Germinal center (tissue), 1 donor: ENCODE results near the gene CHCHD5.
"Not testable (repeated sequence)": the region's sequence is repeated elsewhere in the genome, so short reads cannot be mapped to it uniquely, and the experiment has no call there.

ENCODE experiments used
- DNase-seq: peaks from one replicate; pipeline ENCODE4 v3.0.0; 2012; ENCODE audit warnings: mixed read lengths, low spot score

The CHCHD5 gene, protein sequence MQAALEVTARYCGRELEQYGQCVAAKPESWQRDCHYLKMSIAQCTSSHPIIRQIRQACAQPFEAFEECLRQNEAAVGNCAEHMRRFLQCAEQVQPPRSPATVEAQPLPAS

GRCh38 chr2:112584134-112584890 is at the start of gene CHCHD5:
Gene CHCHD5 (plus strand): TSS chr2:112584609. CDS start chr2:112584648, 39 bp downstream.
- peak; percentile 91 for DNase-seq

DNA sequence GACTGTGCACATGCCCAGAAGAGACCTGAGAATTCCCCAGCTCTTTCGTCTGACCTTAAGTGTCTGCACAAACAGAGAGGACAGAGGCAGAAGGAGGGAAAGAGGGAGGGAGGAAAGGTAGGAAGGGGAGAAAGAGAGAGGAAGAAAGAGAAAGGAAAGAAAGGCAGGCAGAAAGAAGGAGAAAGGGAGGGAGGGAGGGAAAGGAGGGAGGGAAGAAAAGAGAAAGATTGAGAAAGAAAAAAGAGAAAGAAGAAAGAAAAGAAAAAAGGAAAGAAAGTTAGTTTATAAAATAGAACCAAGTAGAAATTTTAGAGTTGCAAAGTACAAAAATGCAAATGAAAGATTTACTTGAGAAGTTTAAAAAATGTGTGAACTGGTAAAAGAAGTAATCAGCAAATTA is 49.6 kb upstream of the CHCHD5 start:
- no peak for DNase-seq

DNA sequence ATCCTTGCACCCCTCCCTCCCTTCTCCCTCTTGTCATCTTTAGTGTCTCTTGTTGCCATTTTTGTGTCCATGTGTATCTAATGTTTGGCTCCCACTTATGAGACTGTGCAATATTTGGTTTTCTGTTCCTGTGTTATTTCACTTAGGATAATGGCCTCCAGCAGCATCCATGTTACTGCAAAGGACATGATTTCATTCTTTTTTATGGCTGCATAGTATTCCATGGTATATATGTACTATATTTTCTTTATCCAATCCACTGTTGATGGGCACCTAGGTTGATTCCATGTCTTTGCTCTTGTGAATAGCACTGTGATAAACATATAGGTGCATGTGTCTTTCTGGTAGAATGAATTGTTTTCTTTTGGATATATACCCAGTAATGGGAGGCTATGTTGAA is 47.7 kb upstream of the CHCHD5 start:
- DNase-seq = not testable (repeated sequence)

DNA sequence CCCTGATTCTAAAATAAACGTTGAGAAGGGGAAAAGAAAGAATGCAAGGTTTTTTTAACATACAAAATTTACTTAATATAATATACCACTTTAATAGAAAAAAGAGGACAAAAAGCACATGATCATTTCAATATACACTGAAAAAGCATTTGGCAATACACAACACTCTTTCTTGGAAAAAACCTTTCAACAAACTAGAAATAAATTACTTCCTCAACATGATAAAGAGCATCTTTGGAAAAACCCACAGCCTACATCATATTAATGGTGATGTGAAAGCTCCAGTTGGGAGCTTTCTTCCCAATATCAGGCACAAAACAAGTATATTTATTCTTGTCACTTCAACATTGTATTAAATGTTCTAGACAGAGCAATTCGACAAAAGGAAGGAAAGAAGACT is 45.1 kb upstream of the CHCHD5 start:
- DNase-seq = no peak

- DNase-seq = no peak
These were observed 43.5 kb upstream of the CHCHD5 start for GRCh38 chr2:112540906-112541305.

DNA sequence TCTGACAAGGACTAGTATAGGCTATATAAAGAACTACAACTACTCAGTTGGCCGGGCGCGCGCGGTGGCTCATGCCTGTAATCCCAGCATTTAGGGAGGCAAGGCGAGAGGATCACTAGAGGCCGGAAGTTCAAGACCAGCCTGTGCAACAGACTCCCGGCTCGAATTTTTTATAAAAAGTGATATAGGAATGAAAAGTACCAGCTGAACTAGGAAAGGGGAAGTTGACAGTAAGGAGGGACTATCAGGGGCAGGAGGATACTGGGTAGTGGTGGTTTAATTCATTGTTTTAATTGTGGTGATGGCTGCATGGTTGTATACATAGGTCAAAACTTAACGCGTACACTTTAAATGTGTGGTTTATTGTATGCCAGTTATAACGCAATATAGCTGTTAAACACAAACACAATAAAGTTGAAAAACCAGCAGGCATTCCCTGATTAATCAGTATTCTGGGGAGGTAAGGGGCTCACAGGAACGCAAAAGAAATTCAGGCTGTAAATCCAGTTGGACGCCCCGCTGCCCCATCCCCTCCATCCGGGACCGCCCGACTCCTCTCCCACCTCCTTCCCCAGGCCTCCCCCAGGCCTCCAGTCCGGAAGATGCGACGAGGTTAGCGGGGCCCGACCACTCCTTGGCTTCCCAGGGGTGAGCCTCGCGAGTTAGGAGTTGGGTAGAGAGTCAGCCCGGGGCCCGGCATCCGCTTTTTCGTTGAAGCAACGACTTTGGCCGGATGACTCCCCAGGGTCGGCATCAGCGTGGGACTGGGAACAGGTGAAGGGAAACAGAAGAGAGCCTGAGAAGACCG is 42.9 kb upstream of the CHCHD5 start:
- DNase-seq = peak; percentile 70

DNA sequence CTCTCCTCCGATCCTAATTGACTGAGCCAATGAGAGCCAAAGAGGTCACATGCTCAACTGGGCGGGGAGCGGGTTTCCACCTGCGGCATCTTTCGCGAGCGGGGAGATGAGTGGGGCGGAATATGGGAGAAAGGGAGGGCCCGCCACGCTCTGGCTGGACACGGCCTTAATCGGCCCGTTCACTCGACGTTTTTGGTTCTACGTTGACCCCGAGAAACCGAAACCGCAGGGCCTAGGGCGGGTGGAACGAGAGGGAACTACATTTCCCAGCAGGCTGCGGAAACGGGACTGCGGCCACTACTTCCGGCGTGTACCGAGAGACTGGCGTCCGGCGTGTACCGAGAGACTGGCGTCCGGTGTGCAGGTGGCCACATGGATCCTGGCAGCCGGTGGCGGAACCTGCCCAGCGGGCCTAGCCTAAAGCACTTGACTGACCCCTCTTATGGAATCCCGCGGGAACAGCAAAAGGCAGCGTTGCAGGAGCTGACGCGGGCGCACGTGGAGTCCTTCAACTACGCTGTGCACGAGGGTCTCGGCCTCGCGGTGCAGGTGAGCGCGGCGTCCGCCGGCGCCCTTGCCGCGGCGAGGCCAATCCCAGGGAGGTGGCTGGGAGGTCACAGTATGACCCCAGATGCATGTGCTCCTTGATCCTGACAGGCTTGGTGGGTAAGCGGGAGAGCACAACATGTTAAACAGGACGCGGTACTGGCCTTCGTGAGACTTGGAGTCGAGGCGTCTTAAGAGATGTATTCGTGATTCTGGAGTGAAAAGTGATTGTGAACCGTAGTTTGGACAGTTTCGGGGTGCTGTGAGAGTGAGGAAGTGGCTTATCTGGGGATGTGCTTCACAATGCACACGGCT is 42.1 kb upstream of the CHCHD5 start, which contains the start of gene POLR1B:
Gene POLR1B, plus strand, starts transcription at position 343 of the 861 bp plus-strand sequence. Its CDS starts 30 bp downstream, at position 373.
- peak; percentile 88 for DNase-seq

- peak; percentile 12 for DNase-seq
These were observed 41.3 kb upstream of the CHCHD5 start for GRCh38 chr2:112542984-112543661.

- DNase-seq = no peak
These were observed 37.1 kb upstream of the CHCHD5 start for GRCh38 chr2:112547333-112547732.

DNA sequence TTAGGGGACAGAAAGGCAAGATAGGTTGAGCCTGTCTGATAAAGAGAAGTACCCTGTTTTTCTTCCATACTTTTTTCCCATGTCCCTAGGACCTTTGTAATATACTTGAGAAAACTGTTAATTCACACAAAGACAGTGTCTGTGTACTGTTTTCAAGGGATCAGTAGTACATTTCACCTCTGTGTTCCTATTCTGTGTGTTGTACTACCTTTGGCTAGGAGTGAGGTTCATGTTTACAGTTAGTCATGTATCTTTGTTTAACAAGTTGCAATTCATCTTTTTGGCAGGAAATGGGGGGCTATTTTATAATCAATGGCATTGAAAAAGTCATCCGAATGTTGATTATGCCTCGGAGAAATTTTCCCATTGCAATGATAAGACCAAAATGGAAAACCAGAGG is 35.4 kb upstream of the CHCHD5 start:
- DNase-seq = no peak

DNA sequence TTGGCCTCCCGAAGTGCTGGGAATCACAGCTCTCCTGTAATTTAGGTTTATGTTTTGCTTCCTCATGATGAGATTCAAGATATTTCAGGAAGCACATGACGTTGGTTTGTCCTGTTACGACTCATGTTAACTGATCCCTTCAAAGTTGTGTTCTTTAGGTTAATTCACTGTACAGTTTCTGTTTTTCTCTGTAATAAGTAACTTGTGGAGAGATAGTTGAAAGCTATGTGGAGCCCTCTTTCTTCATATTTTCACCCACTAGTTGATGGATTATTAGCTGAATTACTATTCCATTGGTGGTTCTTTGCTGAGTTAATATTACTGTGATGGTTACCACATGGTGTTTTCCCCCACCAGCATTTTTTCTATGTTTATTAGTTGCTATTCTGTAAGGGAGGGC is 18.3 kb upstream of the CHCHD5 start:
- DNase-seq = no peak

GRCh38 chr2:112566508-112566907 is 17.9 kb upstream of the CHCHD5 start:
- not testable (repeated sequence) for DNase-seq

DNA sequence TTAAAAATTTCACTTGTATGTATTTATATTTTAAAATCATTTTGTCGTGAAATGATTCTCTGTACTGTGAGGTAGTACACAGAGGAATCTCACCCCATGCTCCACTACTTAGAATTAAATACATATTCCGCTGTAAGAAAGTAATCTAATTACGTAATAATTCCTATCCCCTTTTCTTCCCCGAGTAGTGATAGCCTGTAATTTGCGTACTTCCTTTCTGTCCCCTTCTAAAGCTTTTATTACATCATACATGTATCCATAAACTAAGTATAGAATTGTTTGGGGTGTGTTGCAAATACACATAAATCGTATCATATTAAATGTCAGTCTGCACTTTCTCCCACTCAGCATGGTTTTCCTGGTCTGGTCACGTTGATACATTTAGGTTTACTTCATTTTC is 12.4 kb upstream of the CHCHD5 start:
- DNase-seq = no peak

DNA sequence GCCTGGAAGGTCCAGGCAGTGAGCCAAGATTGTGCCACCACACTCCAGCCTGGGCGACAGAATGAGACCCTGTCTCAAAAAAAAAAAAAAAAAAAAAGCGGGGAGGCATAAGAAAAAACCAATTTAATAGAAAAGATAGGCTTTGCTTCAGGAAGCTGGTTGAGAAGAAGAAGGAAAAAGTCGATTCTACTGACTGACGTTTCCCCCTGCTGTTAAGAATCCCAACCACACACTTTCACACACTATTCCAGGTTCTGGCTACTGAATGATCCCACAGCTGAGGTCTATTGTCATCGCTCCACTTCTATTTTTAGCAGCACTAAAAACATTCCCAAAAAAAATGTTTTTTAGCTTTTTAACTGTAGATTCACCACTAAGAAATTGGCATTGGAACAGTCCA is 6.7 kb upstream of the CHCHD5 start:
- DNase-seq = no peak

- DNase-seq = no peak
These were observed 5.2 kb upstream of the CHCHD5 start for GRCh38 chr2:112579241-112579640.

DNA sequence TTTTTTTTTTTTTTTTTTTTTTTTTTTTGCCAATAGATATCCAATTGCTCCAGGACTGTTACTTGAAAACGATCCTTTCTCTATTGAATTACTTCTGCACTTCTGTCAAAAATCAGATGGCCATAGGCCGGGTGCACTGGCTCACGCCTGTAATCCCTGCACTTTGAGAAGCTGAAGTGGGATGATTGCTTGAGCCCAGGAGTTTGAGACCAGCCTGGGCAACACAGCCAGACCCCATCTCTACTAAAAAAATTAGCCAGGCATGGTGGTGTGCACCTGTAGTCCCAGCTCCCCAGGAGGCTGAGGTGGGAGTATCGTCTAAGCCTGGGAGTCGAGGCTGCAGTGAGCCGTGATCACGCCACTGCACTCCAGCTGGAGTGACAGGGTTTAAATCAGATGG is 4.3 kb upstream of the CHCHD5 start:
- no peak for DNase-seq

DNA sequence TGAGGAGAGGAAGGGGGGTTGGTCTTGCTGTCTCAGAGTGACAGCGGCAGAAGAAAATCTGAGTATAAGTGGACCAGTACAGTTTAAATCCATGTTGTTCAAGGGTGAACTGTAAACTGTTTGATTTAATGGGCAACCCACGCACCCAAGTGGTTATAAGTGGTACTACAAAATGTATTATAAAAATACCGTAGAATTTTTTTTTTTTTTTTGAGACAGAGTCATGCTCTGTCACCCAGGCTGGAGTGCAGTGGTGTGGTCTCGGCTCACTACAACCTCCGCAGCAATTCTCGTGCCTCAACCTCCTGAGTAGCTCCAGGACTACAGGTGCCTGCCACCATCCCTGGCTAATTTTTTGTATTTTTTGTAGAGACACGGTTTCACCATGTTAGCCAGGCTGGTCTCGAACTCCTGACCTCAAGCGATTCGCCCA is 2.1 kb upstream of the CHCHD5 start:
- DNase-seq = peak; percentile 22

DNA sequence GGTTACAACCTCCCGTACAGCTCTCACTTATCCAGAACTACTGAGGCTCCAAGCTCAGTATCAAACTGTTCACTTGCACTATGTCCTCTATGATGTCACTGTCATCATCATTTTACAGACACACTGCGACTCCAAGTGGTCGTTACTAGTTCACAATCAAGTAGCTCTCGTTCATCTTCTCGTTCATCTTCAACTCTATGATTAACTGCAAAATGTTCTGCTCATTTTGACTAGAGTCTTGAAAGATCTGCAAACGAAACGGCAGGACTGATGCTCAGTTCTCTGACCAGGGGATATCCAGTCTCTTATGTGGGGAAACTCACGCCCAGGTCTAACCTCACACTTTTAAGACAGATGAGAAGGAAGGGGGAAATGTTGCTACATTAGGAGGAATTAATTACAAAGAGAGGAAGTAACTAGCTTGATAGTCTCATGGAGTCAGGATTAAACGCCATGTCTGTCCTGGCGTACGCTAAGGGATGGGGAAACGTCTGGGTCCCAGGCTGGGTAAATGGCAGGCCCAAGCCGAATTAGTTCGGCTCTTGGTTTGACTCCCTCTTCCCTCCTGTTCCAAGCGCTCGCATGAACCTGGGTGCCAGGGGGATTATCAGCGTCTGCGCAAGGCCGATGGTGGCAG is 794 bp upstream of the CHCHD5 start:
- no peak for DNase-seq

GRCh38 chr2:112584891-112585250 is 462 bp downstream of the CHCHD5 start:
- DNase-seq = no peak

GRCh38 chr2:112585400-112585799 is 991 bp downstream of the CHCHD5 start:
- DNase-seq = no peak

- no peak for DNase-seq
These were observed 1.6 kb downstream of the CHCHD5 start for GRCh38 chr2:112585873-112586464.
